Astrocyte of the spinal cord (primary cell): ENCODE data around the gene IL13RA1.
A peak's percentile ranks its signal among the peaks of the same experiment; 100 is the strongest.
"Not testable (repeated sequence)": the region's sequence is repeated elsewhere in the genome, so short reads cannot be mapped to it uniquely, and the experiment has no call there.

Experiments
- DNase-seq: peaks from one replicate; pipeline ENCODE4 v3.0.0; 2011; ENCODE audit warnings: low read depth, low spot score
- H3K4me3 ChIP-seq: 2 replicates; pipeline ENCODE4 v1.5.1; 2011; ENCODE audit warnings: low read depth, mild to moderate bottlenecking, low read length, moderate library complexity
- CTCF ChIP-seq: IDR thresholded peaks from 2 replicates; pipeline ENCODE4 v1.5.1; 2012; ENCODE audit warnings: low read depth, mild to moderate bottlenecking, low read length, inconsistent platforms
- in situ Hi-C: cut with HindIII; loops from 2 replicates; pipeline ENCODE4 v1.10.0; 2017; ENCODE audit warnings: low sequenced_read_pairs

IL13RA1 gene

DNA sequence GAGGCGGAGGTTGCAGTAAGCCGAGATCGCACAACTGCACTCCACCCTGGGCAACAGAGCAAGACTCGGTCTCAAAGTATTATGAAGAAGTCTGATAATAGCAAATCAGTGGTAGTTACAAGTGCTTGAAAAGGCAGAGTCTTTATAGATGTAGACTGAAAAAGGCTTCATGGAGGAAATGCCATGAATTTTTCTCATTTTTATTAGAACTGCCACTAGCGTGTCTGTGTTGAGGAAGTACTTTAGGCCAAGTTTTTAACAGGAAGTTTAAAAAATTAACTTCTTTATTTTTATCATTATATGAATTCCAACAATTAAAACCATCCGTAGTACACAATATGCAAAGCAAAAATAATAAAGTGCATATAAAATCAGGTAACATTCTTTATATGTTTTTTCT is 32.8 kb upstream of the IL13RA1 start:
- H3K4me3 ChIP-seq, result no peak overlapping the region
- in situ Hi-C loops, result no loop called here
- no peak for TF ChIP-seq CTCF
- no peak for DNase-seq

DNA sequence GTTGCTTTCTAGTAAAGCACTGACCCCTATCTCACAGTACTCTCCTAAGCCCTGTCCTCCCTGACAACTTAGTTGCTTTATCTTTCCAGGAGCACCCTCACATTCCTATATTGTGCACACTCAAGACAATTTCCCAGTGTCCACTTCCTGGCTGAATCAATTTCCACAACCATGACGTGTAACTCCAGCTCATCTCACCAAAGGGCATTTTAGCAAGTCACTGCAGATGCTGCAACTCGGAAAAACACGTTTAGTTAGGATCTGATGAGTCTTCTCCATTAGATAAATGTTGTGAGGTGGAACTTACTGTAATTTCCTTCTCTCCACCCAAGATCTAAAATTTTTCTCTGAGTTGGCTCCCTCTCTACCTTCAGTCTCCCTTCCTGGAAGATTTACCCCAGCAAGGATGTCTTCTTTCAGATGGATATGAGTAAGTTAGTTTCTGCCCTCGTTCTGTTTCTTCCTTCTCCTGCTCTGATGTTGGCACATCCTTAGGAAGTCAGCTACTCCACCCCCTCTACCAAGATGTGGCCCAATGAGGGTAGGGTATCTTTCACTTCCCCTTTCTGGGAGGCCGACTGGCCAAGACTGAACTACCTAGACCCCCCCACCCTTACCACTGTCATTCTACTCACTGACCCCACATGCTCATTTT is 28.8 kb upstream of the IL13RA1 start:
- no peak for TF ChIP-seq CTCF
- no peak overlapping the region for H3K4me3 ChIP-seq
- no peak for DNase-seq
- in situ Hi-C loops, result no loop called here

DNA sequence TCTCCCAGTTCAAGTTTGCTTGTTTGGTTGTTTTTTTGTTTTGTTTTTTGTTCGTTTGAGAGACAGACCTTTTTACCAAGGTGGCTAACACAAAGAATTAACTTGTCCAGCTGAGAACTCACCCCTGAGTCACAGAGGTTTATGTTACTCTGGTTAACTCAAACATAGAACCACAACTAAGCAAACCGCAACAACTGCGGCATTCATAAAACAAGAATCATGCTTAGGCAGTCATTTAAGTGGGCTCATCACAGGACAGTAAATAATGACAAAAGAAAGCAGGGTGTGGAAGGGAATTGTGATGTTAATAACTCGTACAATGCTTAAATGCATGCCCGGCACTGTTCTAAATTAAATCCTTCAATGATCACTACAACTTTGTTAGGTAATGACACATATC is 24.7 kb upstream of the IL13RA1 start:
- TF ChIP-seq CTCF, result no peak
- peak; percentile 22 for DNase-seq
- no peak overlapping the region for H3K4me3 ChIP-seq
- in situ Hi-C loops, result no loop called here

DNA sequence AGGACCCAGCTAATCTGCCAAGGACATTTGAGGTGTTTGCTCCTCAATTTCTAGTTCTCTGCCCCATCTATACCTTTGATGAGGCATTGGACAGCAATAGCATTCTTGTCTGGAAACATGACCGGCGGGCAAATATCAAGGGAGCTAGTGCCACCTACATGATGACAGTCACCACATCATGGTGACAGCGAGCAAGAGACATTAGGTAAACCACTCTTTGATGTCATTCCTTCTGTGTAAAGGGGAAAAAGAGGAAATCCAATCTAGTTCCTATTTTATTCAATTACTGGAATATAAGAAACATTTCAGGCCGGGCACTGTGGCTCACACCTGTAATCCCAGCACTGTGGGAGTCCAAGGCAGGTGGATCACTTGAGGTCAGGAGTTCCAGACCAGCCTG is 20.7 kb upstream of the IL13RA1 start:
- DNase-seq, result no peak
- in situ Hi-C loops, result no loop called here
- TF ChIP-seq CTCF, result no peak
- no peak overlapping the region for H3K4me3 ChIP-seq

GRCh38 chrX:118714521-118714920 is 12.9 kb upstream of the IL13RA1 start:
- in situ Hi-C loops, result no loop called here
- no peak for TF ChIP-seq CTCF

GRCh38 chrX:118715917-118716316 is 11.5 kb upstream of the IL13RA1 start:
- H3K4me3 ChIP-seq, DNase-seq, in situ Hi-C loops: not testable (repeated sequence)

More at GRCh38 chrX:118714521-118714920, 12.9 kb upstream of the IL13RA1 start:
- H3K4me3 ChIP-seq, result no peak overlapping the region
- no peak for DNase-seq

- in situ Hi-C loops, DNase-seq, H3K4me3 ChIP-seq: not testable (repeated sequence)
These were observed 10.6 kb upstream of the IL13RA1 start for GRCh38 chrX:118716833-118717232.
